Astrocyte of the spinal cord (primary cell): ENCODE data around the gene PID1.

Experiments
- DNase-seq: peaks from one replicate; pipeline ENCODE4 v3.0.0; 2011; ENCODE audit warnings: low read depth, low spot score
- H3K4me3 ChIP-seq: 2 replicates; pipeline ENCODE4 v1.5.1; 2011; ENCODE audit warnings: low read depth, mild to moderate bottlenecking, low read length, moderate library complexity
- CTCF ChIP-seq: IDR thresholded peaks from 2 replicates; pipeline ENCODE4 v1.5.1; 2012; ENCODE audit warnings: low read depth, mild to moderate bottlenecking, low read length, inconsistent platforms
- in situ Hi-C: cut with HindIII; loops from 2 replicates; pipeline ENCODE4 v1.10.0; 2017; ENCODE audit warnings: low sequenced_read_pairs

Gene PID1

GRCh38 chr2:229101314-229101713 lies 169.8 kb downstream of the PID1 start:
- in situ Hi-C loops = no loop called here
- no peak for TF ChIP-seq CTCF
- DNase-seq = no peak
- H3K4me3 ChIP-seq = no peak overlapping the region

GRCh38 chr2:229099231-229099630 lies 171.9 kb downstream of the PID1 start:
- DNase-seq = no peak
- H3K4me3 ChIP-seq = no peak overlapping the region
- TF ChIP-seq CTCF = no peak
- in situ Hi-C loops = no loop called here

- DNase-seq = no peak
- H3K4me3 ChIP-seq = no peak overlapping the region
- in situ Hi-C loops = no loop called here
- TF ChIP-seq CTCF = no peak
Observed at GRCh38 chr2:229098801-229099200, 172.3 kb downstream of the PID1 start.

GRCh38 chr2:229096409-229097066 lies 174.5 kb downstream of the PID1 start:
- H3K4me3 ChIP-seq = no peak overlapping the region
- DNase-seq = peak; percentile 78
- no peak for TF ChIP-seq CTCF
- in situ Hi-C loops = no loop called here

- no peak for DNase-seq
- no peak for TF ChIP-seq CTCF
- in situ Hi-C loops = no loop called here
- H3K4me3 ChIP-seq = no peak overlapping the region
Observed at GRCh38 chr2:229095472-229095871, 175.6 kb downstream of the PID1 start.

- no peak overlapping the region for H3K4me3 ChIP-seq
- no peak for TF ChIP-seq CTCF
- DNase-seq = no peak
- in situ Hi-C loops = no loop called here
Observed at GRCh38 chr2:229090225-229090624, 180.9 kb downstream of the PID1 start.

- no peak for TF ChIP-seq CTCF
- H3K4me3 ChIP-seq = no peak overlapping the region
- in situ Hi-C loops = no loop called here
- peak; percentile 34 for DNase-seq
Observed at GRCh38 chr2:229089776-229090175, 181.3 kb downstream of the PID1 start.
